Astrocyte of the cerebellum (primary cell): Measurements from ENCODE around the gene MPPED1.

ENCODE experiments used
- DNase-seq: peaks from one replicate; pipeline ENCODE4 v3.0.0-alpha.2; 2011; ENCODE audit warnings: low read depth
- H3K4me3 ChIP-seq: 2 replicates; pipeline ENCODE4 v1.5.1; 2011; ENCODE audit warnings: mild to moderate bottlenecking, low read depth, low read length, moderate library complexity
- in situ Hi-C: cut with HindIII; loops from 2 replicates; pipeline ENCODE4 v1.10.0; 2017; ENCODE audit warnings: low sequenced_read_pairs
- TF ChIP-seq, protein P1 (sequence below): IDR thresholded peaks from 2 replicates; pipeline ENCODE4 v1.5.1; 2012; ENCODE audit warnings: low read length, low read depth, moderate library complexity, mild to moderate bottlenecking; ENCODE audit errors: missing control alignments

The MPPED1 gene

GRCh38 chr22:43376765-43377547 lies 34.9 kb upstream of the MPPED1 start:
- TF ChIP-seq, protein P1, sequence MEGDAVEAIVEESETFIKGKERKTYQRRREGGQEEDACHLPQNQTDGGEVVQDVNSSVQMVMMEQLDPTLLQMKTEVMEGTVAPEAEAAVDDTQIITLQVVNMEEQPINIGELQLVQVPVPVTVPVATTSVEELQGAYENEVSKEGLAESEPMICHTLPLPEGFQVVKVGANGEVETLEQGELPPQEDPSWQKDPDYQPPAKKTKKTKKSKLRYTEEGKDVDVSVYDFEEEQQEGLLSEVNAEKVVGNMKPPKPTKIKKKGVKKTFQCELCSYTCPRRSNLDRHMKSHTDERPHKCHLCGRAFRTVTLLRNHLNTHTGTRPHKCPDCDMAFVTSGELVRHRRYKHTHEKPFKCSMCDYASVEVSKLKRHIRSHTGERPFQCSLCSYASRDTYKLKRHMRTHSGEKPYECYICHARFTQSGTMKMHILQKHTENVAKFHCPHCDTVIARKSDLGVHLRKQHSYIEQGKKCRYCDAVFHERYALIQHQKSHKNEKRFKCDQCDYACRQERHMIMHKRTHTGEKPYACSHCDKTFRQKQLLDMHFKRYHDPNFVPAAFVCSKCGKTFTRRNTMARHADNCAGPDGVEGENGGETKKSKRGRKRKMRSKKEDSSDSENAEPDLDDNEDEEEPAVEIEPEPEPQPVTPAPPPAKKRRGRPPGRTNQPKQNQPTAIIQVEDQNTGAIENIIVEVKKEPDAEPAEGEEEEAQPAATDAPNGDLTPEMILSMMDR, result no peak
- in situ Hi-C loops, result no loop called here
- DNase-seq, result no peak
- H3K4me3 ChIP-seq, result no peak overlapping the region

GRCh38 chr22:43377548-43377895 lies 34.3 kb upstream of the MPPED1 start:
- TF ChIP-seq, protein P1, result no peak
- in situ Hi-C loops, result no loop called here
- H3K4me3 ChIP-seq, result no peak overlapping the region
- DNase-seq, result no peak

- no peak for DNase-seq
- TF ChIP-seq, protein P1, result no peak
- no peak overlapping the region for H3K4me3 ChIP-seq
- in situ Hi-C loops, result no loop called here
Measured at GRCh38 chr22:43377896-43378704, 33.7 kb upstream of the MPPED1 start.

DNA sequence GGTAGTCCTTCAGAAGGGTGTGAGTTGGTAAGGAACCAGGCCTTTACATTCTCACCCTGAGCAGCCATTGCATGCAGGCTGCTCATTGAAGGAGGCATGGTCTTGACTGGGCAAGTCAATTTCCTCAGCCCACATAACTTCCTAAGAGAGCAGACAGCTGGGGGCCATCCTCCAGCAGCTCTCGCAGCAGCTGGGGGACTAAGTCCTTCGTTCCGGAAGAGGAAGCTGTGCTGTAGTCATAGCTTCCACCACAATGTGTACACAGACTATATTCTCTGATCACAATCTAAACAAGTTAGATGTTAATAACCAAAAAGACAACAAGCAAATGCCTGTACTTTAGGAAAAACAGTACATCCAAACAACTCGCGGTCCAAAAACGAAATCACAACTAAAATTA lies 30.1 kb upstream of the MPPED1 start:
- no peak overlapping the region for H3K4me3 ChIP-seq
- DNase-seq, result no peak
- in situ Hi-C loops, result no loop called here
- TF ChIP-seq, protein P1, result no peak

DNA sequence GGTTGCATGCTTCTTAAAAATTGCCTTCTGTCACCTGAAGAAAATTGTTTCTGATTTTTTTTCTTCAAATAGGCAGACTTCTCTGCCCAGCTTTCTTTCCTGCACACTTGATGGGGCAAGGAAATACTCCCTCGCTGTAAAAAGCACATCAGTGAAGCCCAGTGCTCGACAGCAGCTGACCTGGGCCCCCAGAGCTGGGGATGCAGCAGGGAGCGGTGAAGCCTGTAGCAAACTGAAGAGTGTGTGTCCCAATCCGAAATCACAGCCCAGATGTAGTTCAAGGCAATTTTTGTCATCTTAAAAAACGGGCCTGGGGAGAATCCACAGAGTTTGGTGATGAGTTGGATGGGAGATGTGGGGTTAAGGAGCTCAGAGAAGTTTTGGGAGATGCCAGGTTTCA lies 27.0 kb upstream of the MPPED1 start:
- H3K4me3 ChIP-seq, result no peak overlapping the region
- TF ChIP-seq, protein P1, result no peak
- DNase-seq, result no peak
- in situ Hi-C loops, result no loop called here

GRCh38 chr22:43385770-43386641 lies 25.8 kb upstream of the MPPED1 start:
- DNase-seq, result peak; percentile 47
- in situ Hi-C loops, result no loop called here

More at GRCh38 chr22:43385770-43386641, 25.8 kb upstream of the MPPED1 start:
- H3K4me3 ChIP-seq, result no peak overlapping the region
- TF ChIP-seq, protein P1, result peak; percentile 93
